Prostate gland (tissue), 2 donors: ENCODE data around the gene PRKACG.

Experiments used
- CTCF ChIP-seq, 4 experiments: fragments of 200-600 bp in 2 of 4; fragments of 450-650 bp in 2 of 4; sonication (generic) in 2 of 4; IDR thresholded peaks; 1 replicate in 3 of 4; 2 replicates in 1 of 4; pipeline ENCODE4 v1.5.1; 2016 to 2019; ENCODE audit warnings: antibody characterized with exemption in 4 of 4, mild to moderate bottlenecking in 2 of 4, moderate library complexity in 2 of 4
- POLR2AphosphoS5 ChIP-seq: sonication (generic); formaldehyde crosslinking; IDR thresholded peaks from one replicate; pipeline ENCODE4 v1.6.1; 2017; ENCODE audit warnings: antibody characterized with exemption

- no peak for TF ChIP-seq CTCF (IDR thresholded peaks at IDR 0.05)
- TF ChIP-seq POLR2AphosphoS5: no peak
These were observed 39.5 kb downstream of the PRKACG start for GRCh38 chr9:68974431-68974830.
